GM12874 (cell line): Measurements from ENCODE around the gene SULF2.

Source experiments
- CTCF ChIP-seq: IDR thresholded peaks from 2 replicates; pipeline ENCODE4 v1.5.1; 2011; ENCODE audit warnings: low read depth, mild to moderate bottlenecking, control low read depth, low read length, moderate library complexity; ENCODE audit not compliant: insufficient read depth

The SULF2 gene

GRCh38 chr20:47720636-47721427 lies 64.4 kb downstream of the SULF2 start:
- TF ChIP-seq CTCF: no peak

DNA sequence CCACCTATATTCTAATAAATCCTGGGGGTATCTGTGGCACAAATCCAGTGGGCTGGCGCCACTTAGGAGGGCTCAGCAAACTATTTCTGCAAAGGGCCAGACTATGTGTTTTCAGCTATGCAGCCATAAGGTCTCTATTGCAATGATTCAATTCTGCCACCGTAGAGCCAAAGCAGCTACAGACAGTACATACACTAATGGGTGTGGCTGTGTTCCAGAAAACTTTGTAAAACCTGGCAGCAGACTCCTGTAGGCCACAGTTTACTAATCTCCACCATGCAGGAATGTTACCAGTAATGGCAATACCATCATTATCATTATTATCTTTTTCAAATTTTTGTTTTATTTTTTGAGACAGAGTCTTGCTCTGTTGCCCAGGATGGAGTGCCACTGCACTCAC lies 65.7 kb downstream of the SULF2 start:
- no peak for TF ChIP-seq CTCF

GRCh38 chr20:47719211-47719610 lies 66.1 kb downstream of the SULF2 start:
- TF ChIP-seq CTCF: no peak

DNA sequence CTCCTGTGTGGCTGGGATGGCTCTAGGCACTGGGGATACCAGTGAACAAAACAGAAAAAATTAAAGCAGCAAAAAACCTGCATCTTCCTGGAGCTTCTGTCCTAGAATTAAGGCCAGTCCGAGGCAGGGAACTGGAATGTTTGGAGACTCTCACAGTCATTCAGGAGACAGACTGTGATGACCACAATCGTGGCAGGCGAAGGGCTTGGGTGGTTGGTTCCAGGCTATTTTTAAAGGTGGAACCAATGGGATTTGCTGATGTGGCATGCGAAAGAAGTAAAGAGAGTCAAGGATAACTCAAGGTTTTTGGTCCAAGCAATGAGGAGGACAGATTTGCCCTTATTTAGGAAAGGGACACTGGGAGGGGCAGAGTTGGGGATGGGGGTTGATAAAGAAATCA lies 66.9 kb downstream of the SULF2 start:
- TF ChIP-seq CTCF: no peak

DNA sequence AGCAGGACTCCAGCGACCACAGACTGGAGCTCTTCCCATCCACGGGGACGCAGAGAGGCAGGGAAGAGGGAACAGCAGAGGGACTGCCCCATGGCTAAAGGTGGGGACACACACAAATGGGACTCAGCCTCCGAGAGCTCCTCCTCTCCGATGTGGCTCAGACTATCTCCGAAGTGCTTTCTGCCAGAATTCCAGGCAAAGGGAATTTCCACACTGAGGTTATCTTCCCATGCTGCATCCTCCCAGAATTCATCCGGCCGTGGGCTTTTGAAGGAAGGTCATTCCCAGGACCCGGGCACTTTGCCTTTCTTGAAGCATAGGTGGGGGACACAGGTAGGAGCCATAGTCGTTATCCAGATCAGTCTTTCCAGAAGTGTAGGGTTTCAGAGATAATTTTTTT lies 67.9 kb downstream of the SULF2 start:
- no peak for TF ChIP-seq CTCF

DNA sequence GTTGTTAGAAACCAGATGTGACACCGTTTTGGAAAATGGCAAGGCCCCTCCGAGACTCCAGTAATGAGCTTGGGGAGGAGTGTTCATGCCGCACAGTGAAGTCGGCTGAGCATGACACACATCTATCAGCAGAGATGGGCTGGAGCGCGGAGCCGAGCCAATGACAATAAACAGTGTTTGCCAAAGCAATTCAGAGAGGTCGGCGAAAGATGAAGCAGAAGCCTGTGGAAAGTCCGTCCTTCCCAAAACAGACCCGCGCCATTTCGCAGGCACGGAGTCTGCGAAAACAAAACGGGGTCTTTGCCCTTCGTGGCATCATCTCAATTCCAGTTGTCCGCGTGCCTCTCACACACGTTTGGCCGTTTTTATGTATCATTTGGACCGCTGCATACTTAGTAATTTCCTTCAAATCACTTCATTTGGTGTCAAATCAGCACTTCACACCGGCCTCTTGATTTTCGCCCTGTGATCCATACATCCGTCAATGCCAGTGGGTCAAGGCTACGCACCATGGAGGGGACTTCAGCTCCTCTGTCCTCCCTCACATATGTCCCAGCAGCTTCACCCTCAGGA lies 71.3 kb downstream of the SULF2 start:
- no peak for TF ChIP-seq CTCF

DNA sequence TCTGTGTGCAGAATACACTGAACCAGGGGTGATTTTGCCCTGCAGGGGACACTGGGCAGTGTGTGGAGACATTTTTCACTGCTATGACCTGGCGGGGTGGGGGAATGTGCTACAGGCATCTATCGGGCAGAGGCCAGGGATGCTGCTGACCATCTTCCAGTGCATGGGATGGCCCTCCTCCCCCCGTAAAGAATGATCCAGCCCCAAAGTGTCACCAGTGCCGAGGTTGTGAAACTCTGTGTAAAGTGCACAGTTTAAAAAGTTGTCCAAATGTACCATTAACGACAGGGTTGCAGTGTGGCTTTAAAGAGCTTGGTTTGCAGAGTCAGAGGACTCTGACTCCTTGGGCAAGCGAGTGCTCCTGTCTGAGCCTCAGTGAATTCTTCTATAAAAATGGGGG lies 72.1 kb downstream of the SULF2 start:
- no peak for TF ChIP-seq CTCF
